HG03175 (cell line): ENCODE measurements around the gene SCUBE2.
"Not testable (repeated sequence)": the region's sequence is repeated elsewhere in the genome, so short reads cannot be mapped to it uniquely, and the experiment has no call there.

Experiments
- ATAC-seq: cut with Tn5 transposase; IDR thresholded peaks from one replicate; pipeline ENCODE4 v1.9.1; 2021; ENCODE audit warnings: mild to moderate bottlenecking, moderate library complexity; ENCODE audit not compliant: unreplicated experiment

SCUBE2 gene

DNA sequence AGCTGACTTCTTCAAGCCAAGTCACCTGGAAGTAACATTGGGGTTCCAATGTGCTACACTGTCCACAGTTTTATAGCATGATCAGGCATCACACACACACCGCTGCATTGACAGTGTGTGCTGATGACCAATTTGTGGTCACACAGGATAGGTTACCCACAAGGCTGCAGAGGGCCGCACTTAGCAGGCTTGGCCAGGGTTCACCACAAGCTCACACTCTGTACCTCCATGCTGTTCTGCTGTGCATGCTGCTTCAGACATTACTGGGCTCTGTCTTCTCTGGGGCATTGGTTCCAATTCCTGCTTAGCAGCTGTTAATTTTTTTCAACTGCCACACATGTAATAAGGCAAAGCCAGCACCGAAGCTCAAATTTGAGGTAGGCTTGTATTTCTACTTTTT, 76.6 kb downstream of the SCUBE2 start:
- no peak for ATAC-seq

DNA sequence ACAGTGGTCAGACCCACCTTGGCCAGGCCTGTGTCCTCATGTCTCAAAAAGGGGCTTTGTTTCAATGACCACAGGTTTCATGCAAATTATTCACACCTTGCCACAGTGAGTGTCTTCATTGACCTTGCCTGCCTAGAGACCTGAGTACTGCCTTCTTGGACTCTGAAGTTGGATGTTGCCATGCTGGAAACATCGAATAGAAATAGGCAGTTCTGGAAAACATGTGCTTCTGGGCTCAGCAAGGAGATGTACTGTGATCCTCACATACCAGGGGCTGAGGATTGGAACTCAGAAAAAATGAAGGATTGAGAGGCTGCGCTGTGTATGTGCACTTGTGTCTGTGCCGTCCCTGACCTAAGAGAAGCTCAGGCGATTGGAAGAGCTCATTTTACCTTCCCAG, 78.0 kb downstream of the SCUBE2 start:
- no peak for ATAC-seq

DNA sequence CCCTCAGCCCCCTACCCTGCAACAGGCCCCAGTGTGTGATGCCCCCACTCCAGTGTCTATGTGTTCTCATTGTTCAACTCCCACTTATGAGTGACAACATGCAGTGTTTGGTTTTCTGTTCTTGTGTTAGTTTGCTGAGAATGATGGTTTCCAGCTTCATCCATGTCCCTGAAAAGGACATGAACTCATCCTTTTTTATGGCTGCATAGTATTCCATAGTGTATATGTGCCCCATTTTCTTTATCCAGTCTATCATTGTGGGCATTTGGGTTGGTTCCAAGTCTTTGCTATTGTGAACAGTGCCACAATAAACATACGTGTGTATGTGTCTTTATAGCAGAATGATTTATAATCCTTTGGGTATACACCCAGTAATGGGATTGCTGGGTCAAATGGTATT, 81.9 kb downstream of the SCUBE2 start:
- not testable (repeated sequence) for ATAC-seq

DNA sequence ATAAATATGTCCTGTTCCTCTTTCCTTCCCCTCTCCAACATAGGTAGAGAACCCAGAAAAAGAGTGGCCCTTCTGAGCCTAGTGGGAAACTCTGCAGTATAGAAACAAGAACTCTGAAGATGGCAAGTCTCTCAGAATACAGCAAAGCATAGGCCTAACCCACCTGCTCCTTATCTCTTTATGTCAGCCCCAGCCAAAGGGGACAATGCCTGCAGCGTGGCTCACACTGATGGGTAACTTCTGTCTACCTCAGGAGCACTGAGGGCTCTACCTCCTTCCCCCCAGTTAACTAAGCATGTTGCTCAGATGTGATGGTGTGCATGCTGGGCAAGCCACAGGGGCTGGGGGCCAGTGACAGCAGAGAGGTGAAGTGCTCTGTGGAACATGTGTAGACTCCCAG, 82.7 kb downstream of the SCUBE2 start:
- no peak for ATAC-seq

DNA sequence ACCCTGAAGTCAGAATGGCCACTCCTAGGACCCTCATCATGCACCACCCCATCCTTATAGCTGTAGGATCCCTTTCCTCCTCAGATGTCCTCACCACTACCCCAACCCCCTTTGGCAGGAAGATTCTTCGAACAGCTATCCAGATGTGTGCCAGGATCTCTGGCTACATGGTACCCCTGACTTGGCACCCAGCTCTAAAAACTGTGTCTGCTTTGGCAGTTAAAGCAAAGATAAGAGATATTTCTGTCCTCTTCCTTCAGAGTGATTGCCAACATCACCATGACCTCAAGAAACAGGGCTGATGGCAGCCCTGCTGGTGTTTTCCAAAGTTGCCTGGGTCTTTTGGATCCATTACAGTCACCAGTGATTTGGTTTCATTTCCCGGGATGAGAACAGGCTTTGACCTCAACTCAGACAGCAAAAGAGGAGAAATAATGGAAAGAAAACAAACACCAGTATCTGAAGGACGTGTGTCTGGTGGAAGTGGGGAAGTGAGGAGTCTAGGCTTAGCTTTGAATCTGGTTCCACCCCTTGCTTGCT, 83.3 kb downstream of the SCUBE2 start:
- ATAC-seq = no peak

DNA sequence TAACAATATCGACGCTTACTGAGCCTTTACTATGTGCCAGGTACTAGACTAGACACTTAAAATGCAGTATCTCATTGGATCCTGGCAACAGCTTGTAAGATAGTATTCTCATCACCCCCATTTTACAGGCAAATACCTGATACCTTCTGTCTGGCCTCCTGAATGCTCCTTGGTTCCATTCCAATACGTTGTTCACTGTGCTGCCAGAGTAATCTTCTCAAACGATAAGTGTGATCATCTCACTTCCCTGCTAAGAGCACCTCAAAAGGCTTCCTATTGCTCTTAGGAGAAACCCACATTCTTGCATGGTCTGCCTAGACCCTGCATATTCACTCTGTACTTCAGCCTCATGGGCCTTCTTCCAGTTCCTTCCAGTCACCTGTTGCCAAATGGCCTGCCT, 86.3 kb downstream of the SCUBE2 start:
- no peak for ATAC-seq

DNA sequence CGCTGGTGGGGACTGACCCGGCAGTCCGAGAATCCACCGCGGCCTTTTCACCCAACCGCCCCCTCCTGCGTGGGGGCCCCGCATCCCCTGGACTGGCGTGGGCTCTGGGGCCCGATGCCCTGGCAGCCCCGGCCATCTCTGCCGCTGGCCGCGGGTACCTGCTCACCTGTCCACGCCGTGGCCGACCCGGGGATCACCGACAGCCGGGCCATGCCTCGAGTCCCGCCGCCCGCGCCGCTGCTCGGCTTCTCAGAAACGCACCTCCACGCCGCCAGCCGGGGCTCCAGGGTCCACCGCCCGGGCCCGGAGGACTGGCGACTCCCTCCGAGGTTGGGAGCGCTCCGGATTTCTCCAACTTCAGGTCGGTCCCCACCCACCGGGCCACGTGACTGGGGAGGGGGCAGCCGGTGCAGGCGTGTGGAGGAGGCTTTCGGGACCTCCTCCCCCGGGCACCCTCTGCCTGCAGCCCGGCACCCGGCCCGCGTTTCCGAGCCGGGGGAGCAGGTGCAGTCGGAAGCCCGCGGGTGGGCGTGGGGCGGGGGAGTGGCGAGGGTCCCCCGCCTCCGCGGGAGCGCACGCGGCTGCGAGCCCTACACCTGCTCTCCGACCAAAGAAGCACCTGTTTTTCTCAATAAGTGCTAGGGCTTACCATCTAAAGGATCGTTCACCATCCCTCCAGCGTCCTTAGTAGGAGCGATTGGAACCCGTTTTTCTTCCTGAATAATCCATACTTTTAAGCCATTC, 87.0 kb downstream of the SCUBE2 start:
- ATAC-seq = no peak

DNA sequence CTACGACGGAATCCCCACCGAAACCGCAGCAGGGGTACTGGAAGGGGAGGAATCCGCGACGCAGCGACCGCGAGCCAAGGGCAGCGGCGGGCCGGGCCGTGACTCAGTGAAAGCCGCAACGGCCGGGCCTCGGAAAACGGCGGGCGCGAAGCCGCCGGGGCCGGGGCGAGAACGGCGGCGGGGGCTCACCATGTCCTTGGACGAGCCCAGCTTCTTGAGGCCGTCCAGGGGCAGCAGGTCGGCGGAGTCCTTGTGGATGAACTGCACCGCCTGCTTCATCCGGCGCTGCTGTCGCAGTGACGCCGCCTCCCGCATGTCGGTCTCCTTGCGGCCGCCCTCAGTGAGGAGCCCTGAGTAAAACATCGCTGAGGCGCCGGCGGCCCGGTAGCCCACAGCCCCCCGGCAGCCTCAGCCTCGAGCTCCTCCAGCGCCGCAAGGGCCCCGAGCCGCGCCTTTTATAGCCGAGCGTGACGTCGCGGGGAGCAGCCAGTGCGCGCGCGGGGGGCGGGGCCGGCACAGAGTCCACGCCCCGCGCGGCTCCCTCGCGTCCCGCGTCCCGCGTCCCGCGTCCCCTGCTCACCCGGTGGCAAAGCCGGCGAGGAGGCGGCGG, 87.7 kb downstream of the SCUBE2 start, which contains the start of gene NRIP3:
TSS of gene NRIP3 (minus strand) at position 429 of the 610 bp plus-strand sequence. CDS start at position 363, 66 bp downstream.
- ATAC-seq = peak; percentile 64

DNA sequence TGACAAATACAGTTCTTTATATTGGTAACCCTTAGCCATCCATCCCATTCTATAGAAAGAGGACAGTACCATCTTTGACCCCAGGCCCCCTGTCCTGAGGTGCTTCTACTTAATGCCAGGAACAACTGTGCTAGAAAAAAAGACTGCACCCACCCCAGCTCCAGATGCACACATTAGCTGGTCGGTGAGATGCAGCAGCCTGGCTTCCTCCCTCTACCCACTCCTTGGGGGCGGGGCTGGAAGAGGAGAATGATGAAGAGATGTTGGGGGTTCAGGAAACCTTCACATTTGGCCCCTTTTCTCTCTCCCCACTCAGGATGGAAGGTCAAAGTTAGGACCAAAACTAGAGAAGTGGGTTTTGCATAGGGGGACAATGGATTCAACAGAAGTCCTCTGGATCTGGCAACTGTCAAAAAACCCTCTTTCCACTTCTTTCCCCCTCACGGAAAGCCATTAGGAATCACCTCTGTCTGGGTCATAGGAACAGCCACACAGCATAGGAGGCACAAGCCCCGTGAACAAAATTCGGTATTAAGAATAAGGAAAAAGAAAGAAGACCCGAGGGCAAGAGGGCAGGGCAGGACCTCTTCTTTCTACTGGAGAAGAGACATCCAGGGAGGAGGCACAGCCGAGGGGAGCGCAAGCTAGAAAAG, 88.4 kb downstream of the SCUBE2 start:
- ATAC-seq = no peak

DNA sequence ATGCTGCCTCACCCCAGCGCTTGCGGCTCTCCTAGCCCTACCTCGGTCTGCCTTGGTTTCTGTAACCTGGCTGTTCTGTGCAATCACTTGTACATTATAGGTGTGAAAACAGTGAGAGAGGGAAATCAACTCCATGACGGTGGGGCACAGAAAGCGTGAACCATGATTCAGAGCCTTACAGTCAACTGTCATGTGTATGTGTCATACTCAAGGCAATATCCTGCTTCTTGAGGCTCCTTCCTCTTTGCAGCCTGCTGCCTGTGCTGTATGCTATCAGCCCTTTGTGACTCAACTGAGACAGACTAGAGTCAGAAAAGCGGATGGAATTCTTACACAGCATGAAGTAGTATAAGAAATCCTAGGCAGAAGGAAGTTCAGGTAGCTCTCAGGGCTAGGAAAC, 89.7 kb downstream of the SCUBE2 start:
- no peak for ATAC-seq

DNA sequence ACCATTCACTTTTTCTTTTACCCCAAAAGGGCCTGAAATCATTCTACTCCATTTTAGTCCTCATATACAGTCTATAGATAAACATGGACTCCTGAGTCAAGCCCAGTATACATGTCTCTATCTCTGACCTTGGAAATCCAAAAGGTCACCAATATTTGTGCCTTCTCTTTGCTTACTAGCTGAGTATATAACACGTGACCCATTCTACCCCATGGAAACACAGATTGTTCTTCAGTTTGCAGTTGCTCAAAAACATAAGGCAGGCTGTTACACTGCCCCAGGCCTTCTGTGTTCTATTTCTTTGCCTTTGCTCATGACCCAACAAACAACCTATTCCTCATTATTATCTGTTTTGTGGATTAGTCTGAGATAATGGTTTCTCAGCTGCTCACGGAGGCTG, 93.4 kb downstream of the SCUBE2 start:
- no peak for ATAC-seq

DNA sequence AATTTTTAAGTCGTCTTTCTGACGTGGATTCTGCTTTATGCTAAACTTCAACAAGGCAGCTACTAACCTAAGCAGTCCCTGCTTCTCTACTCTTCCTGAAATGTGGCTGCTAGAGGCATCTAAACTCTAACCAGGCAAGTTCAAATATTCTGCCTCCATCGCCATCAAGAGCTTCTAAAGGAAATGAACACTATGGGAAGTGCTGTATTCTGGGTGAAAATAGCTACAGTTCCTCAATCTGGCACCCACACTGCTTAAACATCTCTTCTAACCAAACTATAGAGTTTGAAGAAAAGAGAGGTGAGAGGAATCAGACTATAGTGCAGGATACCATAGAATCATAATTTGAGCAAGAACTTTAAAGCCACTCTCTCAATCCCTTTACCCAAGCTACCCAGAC, 93.9 kb downstream of the SCUBE2 start:
- no peak for ATAC-seq

DNA sequence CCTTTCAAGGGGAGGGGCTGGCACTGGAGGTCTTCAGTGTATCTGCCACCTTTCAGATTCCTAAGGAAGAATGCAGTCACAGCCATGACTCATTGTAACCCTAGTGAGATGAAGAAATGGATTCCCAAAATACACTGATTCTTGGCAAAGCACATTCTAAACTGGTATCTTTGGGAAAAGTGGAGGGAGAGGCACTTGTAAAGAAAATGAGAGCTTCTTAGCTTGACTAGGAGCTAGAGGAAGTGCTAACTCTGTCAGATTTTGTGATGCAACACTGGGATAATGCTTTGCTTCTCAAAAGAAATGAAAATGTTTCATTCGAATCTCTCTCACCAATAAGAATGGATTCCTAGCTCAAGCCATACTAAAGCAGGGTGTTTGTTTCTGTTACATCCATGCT, 101.9 kb downstream of the SCUBE2 start:
- ATAC-seq = no peak

DNA sequence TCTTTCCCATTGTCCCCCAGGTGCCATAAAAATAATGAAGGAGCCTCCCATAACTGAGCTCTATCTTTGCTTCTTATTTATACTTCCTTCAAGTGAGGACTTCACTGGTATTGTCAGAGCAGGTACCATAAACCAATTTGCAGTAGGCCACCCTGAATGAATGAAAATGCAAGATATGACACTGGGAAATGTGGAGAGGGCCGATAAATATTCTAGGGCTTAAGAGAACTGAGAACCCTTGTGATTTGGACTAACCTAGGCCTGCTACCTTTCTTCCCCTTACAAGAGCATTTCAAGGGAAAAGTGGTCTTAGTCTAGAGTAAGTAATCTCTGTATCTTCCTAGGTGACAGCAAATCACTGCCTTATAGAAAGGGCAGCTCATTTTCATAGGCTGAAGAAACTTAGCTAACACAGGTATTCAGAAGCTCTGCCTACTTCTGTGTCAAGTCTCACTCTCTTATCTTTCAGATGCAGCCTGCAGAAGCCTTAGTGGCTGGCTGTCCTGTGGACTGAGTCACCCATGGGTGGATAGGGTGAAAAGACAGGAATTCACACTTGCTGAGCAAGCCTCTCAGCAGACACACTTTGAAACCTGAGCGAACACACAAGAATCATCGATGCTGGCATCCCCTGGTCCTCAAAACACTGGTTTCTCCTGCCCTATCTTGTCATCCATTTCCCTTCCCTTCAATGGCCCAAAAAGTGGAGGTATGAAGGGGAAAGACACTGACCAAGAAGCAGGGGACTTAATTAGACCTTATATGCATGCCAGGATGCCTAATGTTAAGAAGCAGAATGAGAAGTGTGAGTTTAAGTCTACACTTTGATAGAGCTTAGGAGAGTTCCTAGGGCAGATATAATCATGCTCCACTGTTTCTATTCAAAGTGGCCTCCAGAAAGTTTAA, 102.8 kb downstream of the SCUBE2 start:
- no peak for ATAC-seq

DNA sequence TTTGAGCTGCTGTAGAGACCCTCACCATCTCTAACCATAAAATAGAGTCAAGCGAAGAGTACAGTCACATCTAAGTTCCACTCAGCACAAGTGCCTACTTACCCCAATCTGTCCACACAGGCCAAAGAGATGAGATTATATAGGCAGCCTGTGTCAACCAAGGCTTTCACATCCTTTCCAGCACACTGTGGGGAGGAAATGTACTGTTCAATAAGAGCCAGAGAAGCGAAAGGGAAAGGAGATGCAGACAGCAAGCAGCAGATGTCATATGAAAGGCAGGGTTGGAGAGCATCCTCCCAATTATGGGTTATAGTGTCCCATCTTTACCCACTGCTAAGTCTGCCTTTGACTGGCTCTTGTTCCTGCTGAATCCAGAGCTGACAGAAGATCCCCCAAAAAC, 104.0 kb downstream of the SCUBE2 start:
- ATAC-seq = peak; percentile 50

DNA sequence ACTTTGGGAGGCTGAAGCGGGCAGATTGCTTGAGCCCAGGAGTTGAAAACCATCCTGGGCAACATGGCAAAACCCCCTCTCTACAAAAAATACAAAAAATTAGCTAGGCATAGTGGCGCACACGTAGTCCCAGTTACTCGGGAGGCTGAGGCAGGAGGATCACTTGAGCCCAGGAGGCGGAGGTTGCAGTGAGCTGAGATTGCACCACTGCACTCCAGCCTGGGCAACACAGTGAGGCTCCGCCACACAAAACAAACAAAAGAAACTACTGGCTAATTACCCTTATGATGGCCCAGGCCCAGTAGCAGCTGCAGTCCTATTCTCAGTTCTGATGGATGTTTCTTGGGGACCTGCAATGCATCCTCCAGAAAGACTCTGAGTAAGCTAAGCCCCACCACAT, 104.6 kb downstream of the SCUBE2 start:
- ATAC-seq = not testable (repeated sequence)

DNA sequence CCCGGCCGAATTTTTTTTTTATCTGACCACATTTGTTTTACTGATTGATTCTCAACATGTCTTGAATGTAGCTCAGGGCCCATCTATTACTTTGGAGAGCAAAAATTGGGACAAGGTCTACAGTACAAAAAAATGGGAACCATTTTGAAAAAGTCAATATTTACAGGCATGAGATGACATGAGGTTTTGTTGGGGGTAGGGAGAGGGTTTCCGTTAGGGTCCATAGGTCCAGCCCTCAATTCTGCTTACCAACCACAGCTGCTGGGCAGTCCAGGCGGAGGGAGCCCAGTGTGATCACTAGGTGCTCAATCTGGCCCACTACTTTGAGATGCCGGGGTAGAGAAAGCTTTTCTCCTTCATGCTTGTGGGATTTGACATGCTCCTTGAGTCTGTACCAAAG, 105.9 kb downstream of the SCUBE2 start:
- no peak for ATAC-seq

DNA sequence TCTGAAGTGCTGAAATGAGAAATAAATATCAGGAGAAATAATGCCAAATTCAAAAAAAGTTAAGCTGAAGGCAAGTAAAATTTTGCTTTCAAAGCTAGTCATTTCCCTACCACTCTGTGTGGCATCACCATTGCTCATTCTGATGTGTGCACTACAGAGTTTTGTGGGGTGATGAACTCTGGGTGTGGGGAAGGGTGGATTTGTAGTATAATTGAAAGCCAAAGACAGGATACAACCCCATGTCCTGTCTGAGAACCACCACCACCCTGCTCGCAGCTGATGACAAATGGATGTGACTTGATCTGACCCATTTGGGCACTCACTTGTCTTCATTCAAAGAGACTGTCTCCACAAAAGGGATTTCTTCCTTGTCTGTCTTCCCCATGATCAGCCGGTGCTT, 107.8 kb downstream of the SCUBE2 start:
- no peak for ATAC-seq

DNA sequence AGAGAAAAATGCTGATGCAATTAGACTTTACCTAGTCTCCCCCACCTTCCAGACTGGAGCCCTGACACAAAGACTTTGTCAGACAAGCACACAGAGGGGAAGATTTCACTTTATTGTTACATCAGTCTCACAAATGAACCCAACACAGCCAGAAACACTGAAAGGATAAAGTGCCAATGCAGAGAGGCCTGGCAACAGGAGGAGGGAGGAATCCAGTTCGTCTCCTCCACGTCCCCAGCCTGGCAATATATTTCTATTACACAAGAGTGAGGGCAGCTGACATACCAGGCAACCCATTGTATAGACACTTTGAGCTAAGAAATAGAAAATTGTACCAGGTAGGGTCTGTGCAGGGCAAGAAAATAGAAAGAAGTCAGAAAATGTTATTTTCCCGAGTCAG, 110.9 kb downstream of the SCUBE2 start:
- no peak for ATAC-seq

DNA sequence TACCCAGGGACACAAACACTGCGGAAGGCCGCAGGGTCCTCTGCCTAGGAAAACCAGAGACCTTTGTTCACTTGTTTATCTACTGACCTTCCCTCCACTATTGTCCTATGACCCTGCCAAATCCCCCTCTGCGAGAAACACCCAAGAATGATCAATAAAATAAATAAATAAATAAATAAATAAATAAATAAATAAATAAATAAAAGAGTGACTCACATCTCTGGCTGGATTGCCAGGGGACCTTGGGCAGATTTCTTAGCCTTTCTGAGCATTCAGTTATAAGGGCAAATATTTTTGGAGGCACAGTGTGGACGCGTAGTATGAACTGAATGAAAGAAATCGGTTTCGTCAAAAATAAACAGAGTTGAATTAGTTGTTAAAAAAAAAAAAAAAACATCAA, 112.0 kb downstream of the SCUBE2 start:
- ATAC-seq = not testable (repeated sequence)

DNA sequence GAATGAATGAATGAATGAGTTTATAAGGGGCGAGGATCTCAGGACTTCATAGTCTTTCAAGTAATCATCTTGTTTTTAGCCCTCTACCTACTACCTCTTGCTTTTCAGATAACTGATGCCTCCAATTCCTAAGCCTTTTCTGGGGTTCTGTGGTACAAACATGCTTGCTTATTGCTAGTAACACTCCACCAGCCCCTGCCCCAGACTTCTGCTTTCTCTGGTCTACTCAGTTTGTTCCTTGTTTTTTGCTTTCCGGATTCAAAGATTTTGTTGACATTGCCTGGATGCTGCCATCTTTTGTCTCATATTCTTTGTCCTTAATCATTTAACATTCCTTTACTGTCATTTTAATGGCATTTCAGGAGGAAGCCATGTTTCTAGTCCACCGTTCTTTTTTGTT, 118.3 kb downstream of the SCUBE2 start:
- no peak for ATAC-seq
